HL-60 (cell line): ENCODE measurements around the gene LIPN.

ENCODE experiments used
- DNase-seq, 2 experiments: peaks; one replicate each; pipeline ENCODE4 v3.0.0-alpha.2; 2010 to 2020; ENCODE audit warnings: low read depth in 1 of 2, low spot score in 1 of 2
- H3K27ac ChIP-seq: fragments of 250-450 bp; sonication (Bioruptor Pico); replicated peaks from 2 replicates; pipeline ENCODE4 v1.5.1; 2020; ENCODE audit warnings: mild to moderate bottlenecking, moderate library complexity
- H3K27me3 ChIP-seq: fragments of 250-450 bp; sonication (Bioruptor Pico); 2 replicates; pipeline ENCODE4 v1.5.1; 2021; ENCODE audit warnings: mild to moderate bottlenecking, moderate library complexity; ENCODE audit not compliant: insufficient read depth, poor library complexity, severe bottlenecking
- H3K4me3 ChIP-seq: replicated peaks from 2 replicates; pipeline ENCODE4 v1.5.1; 2011; ENCODE audit warnings: mild to moderate bottlenecking, control low read depth, low read length; ENCODE audit not compliant: insufficient read depth
- GABPA ChIP-seq: IDR thresholded peaks from 2 replicates; pipeline ENCODE4 v1.6.1; 2012; ENCODE audit warnings: low read depth
- POLR2AphosphoS5 ChIP-seq: IDR thresholded peaks from 2 replicates; pipeline ENCODE4 v1.6.1; 2012; ENCODE audit warnings: low read depth
- SPI1 ChIP-seq: IDR thresholded peaks from 2 replicates; pipeline ENCODE4 v1.6.1; 2012; ENCODE audit warnings: low read depth, mild to moderate bottlenecking, borderline replicate concordance
- TF ChIP-seq, protein P1 (sequence below): IDR thresholded peaks from 2 replicates; pipeline ENCODE4 v1.6.1; 2012; ENCODE audit warnings: low read depth; ENCODE audit not compliant: insufficient replicate concordance
- TF ChIP-seq, protein P2 (sequence below): IDR thresholded peaks from one replicate; pipeline ENCODE4 v1.5.1; 2011; ENCODE audit warnings: low read length, control low read depth, inconsistent platforms; ENCODE audit not compliant: insufficient read depth

The LIPN gene

DNA sequence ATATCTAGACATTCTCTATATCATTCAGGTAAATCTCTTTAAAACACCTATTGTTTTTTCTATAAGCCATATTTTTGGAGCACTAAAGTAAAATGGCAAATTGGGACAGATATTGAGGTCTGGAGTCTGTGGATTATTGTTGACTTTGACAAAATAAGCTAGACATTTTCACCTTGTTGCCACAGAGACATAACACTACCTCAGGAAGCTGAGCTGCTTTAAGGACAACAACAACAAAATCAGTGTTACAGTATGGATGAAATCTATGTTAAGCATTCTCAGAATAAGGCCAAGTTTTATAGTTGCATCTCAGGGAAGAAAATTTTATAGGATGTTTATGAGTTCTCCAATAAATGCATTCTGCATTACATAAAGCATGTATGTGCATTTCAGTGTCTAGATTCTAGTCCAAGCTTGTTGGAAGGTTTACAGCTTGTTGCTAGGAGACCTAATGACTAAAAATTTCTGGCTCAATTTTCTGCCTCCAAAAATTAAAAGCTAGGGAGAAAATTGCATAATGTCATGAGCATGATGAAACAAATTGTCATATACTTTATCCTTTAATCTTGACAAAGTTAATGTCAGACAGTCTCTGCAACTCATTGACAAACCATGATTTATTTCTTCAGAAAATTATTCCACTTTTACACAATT is 61.1 kb downstream of the LIPN start:
- Histone ChIP-seq H3K4me3 (no peak overlapping the region), H3K27me3 (no peaks in the 10 kb centered on the region), H3K27ac (no peak overlapping the region)
- TF ChIP-seq POLR2AphosphoS5 (no peak), GABPA (no peak), SPI1 (no peak)
- TF ChIP-seq, protein P1, sequence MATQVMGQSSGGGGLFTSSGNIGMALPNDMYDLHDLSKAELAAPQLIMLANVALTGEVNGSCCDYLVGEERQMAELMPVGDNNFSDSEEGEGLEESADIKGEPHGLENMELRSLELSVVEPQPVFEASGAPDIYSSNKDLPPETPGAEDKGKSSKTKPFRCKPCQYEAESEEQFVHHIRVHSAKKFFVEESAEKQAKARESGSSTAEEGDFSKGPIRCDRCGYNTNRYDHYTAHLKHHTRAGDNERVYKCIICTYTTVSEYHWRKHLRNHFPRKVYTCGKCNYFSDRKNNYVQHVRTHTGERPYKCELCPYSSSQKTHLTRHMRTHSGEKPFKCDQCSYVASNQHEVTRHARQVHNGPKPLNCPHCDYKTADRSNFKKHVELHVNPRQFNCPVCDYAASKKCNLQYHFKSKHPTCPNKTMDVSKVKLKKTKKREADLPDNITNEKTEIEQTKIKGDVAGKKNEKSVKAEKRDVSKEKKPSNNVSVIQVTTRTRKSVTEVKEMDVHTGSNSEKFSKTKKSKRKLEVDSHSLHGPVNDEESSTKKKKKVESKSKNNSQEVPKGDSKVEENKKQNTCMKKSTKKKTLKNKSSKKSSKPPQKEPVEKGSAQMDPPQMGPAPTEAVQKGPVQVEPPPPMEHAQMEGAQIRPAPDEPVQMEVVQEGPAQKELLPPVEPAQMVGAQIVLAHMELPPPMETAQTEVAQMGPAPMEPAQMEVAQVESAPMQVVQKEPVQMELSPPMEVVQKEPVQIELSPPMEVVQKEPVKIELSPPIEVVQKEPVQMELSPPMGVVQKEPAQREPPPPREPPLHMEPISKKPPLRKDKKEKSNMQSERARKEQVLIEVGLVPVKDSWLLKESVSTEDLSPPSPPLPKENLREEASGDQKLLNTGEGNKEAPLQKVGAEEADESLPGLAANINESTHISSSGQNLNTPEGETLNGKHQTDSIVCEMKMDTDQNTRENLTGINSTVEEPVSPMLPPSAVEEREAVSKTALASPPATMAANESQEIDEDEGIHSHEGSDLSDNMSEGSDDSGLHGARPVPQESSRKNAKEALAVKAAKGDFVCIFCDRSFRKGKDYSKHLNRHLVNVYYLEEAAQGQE, result no peak
- TF ChIP-seq, protein P2, sequence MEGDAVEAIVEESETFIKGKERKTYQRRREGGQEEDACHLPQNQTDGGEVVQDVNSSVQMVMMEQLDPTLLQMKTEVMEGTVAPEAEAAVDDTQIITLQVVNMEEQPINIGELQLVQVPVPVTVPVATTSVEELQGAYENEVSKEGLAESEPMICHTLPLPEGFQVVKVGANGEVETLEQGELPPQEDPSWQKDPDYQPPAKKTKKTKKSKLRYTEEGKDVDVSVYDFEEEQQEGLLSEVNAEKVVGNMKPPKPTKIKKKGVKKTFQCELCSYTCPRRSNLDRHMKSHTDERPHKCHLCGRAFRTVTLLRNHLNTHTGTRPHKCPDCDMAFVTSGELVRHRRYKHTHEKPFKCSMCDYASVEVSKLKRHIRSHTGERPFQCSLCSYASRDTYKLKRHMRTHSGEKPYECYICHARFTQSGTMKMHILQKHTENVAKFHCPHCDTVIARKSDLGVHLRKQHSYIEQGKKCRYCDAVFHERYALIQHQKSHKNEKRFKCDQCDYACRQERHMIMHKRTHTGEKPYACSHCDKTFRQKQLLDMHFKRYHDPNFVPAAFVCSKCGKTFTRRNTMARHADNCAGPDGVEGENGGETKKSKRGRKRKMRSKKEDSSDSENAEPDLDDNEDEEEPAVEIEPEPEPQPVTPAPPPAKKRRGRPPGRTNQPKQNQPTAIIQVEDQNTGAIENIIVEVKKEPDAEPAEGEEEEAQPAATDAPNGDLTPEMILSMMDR, result no peak
- DNase-seq, result no peak

DNA sequence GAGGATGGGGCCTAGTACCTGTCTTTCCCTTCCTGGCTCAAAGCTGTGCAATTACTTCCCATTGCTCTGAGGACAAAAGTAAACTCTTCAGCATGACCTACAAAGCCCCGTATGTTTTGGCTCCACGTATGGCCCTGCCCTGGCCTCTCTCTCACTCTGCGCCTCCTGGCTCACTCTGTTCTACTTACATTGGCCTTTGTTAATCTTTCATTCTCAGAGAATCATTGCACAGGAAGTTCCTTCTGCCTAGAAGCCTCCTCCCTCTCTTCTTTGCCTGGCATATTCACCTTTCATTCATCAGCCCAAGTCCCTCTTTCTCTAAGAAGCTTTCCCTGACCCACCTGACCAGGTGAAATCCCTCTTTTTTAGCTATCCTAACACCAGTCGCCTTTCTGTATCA is 66.6 kb downstream of the LIPN start:
- no peak for DNase-seq
- no peak overlapping the region for H3K27ac ChIP-seq
- no peak overlapping the region for H3K4me3 ChIP-seq
- H3K27me3 ChIP-seq, result no peaks in the 10 kb centered on the region
- TF ChIP-seq SPI1, result no peak
- TF ChIP-seq, protein P1, result no peak
- TF ChIP-seq POLR2AphosphoS5, result no peak
- no peak for TF ChIP-seq GABPA
- TF ChIP-seq, protein P2, result no peak

DNA sequence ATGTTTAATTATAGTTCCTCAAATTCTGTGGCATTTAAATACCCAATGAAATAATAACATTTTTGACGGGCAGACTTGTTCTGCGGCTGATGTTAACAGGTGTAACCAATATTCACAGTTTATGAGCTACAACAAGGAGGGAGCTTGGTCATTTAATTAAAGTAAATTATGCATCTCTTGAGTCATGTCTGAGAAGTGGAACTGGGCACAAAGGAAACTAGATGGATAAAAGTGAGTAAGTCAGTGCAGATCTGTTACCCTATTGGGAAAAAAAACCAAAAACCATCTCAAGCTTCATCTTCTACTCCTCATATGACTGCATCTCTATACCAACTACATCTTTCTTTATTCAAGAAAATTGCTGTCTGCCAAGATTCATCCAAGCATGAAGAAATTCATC is 67.9 kb downstream of the LIPN start:
- H3K4me3 ChIP-seq, result no peak overlapping the region
- H3K27me3 ChIP-seq, result no peaks in the 10 kb centered on the region
- no peak for DNase-seq
- no peak for TF ChIP-seq SPI1
- TF ChIP-seq POLR2AphosphoS5, result no peak
- TF ChIP-seq GABPA, result no peak
- TF ChIP-seq, protein P2, result no peak
- TF ChIP-seq, protein P1, result no peak
- H3K27ac ChIP-seq, result no peak overlapping the region
